Germinal center (tissue), 1 donor: ENCODE measurements around the gene PDCD2.
A peak's percentile ranks its signal among the peaks of the same experiment; 100 is the strongest.
"Not testable (repeated sequence)": the region's sequence is repeated elsewhere in the genome, so short reads cannot be mapped to it uniquely, and the experiment has no call there.

Experiments used
- DNase-seq: peaks from one replicate; pipeline ENCODE4 v3.0.0; 2012; ENCODE audit warnings: mixed read lengths, low spot score

Gene PDCD2

DNA sequence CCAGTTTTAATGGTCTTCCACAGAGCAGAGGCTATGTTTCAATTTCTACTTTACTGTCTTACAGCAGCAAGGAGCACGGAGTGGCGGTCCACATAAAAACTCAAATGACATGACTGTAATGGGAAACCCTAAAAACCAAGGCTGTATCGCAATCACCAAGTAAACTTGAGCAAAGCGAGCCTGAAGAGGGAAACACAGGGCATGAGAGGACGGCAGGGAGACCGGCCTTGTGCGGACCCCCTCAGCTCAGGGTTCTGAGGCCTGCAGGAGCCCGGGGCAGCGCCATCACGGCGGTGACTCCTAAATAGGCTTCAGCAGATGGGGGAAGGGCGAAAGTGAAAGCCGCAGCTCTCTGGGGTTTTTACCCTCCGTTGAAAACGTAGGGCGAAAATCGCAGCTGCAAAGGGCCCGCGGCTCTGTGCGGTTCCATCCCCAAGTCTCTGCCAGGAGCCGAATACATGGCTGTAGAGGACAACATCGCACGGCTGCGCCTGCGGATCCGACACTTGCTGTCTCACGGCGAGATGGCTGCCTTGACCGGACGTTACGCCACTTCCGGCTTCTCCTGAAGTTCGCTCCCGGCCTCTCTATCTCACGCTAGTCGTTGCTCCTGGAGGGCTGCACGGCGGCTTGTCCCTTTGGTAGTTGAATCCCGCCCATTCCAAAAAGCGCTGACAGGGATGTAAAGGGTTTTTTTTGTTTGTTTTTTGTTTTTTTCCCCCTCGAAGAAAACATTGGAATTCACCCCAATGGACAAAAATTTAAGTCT, 31.5 kb downstream of the PDCD2 start, which contains the start of gene PSMB1:
Gene PSMB1 (minus strand): TSS at position 543 of the 769 bp plus-strand sequence. CDS start 65 bp downstream, at position 478.
- peak; percentile 61 for DNase-seq

DNA sequence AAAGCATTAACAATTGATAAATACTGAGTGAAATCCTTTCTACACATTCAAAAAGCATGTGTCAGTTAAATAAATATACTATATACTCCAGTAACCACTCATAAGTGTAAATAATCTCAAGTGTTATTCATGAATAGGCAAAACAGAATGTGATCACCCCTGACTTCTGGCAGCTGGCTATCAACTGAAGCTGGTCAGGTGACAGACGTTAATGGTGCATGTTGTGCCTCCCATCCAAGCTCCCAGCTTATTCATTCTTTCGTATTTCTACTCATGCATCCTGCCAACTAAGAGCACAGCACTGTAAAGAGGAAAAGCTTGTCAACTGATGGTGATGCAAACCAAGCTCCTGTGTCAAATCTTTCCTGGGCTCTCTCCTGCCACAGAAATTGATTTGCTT, 39.0 kb downstream of the PDCD2 start:
- no peak for DNase-seq

DNA sequence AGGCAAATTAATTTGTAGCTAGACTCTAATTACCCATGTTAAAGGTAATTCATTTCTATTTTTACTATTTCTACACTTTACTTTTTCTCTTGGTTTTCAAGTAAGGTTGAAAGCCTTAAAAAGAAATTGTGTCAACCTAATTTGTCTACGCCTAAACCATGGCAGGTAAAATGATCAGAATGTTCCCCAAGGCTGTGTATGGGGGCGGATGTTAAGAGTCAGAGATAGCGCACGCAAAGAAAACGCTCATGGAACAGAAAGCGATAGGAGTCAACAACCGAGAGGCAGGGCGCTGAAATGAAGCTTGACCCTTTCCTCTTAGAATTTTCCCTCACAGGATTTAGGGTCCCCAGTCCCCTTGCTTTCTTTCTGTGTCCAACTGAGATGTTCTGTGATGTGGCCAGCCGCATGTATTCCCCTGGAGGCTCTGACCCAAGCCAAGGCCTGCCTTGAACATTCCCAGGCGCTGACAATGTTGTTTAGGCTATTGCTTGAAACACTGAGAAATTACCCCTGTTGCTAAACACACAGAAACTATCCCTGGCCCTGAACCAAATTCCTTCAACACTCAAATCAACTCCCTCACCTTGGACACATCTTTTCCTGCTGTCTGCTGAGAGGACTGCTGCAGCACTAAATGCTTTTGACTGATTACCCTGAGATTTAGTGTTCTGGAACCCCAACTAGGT, 42.3 kb downstream of the PDCD2 start:
- no peak for DNase-seq

DNA sequence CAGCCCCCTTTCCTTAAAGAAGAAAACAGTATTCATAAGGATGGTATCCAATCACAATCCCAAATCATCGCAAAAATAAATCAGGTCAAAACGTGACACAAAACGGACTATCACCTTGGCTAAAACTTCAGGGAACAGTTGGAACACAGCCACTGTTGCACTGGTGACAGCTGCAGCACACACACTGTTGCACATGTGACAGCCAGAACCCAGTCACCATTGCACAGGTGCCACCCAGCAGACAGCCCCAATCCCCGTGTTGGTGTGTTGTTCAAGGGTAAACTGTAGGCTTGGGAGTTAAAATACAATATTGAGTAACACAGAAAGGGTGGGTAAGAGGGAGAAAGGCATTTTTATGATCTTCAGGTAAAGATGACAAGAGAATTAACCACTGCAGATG, 47.1 kb downstream of the PDCD2 start:
- DNase-seq = no peak

DNA sequence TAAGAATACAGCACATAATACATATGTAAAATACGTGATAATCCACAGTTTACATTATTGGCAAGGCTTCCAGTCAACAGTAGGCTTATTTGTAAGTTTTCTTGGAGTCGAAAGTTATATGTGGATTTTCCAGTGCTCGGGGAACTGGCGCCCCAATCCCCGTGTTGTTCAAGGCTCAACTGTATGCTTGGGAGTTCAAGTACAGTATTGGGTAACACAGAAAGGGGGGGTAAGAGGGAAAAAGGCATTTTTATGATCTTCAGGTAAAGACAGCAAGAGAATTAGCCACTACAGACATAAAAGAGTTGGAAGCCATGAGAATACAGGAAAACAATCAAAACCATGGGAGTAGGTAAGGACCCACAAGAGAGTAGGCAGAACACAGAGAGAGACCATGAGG, 47.8 kb downstream of the PDCD2 start:
- no peak for DNase-seq

DNA sequence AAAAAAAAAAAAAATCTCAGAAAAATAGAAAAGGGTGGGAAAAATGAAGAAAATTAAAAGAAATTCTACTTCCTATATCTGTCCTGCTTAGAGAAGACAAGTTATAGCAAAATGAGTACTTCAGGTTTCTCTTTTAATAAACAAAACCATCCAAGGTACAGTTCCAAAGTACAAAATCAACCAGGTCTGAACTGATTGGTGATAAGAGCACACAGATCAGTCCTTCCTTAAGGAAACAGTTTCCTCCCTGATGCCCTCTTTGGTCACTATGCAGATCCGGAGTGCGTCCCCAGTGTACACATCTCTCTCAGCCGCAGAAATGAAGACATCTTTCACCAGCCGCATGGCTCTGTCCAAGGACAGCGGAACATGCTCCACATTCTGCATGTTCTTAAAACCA, 49.4 kb downstream of the PDCD2 start:
- no peak for DNase-seq

DNA sequence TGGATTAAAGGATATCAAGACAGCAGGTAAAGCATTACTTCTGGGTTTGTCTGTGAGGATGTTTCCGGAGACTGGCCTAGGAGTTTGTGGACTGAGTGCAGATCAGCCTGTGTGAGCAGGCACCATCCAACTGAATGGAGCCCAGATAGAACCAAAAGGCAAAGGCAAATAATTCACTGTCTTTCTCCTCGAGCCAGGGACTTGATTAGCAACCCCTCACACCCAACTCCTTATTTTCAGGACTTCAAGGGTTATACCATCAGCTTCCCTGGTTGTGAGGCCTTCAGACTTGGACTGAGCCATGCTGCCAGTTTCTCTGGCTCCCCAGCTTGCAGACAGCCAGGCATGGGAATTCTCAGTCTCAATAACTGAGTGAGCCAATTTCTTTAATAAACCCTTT, 50.6 kb downstream of the PDCD2 start:
- DNase-seq = no peak

DNA sequence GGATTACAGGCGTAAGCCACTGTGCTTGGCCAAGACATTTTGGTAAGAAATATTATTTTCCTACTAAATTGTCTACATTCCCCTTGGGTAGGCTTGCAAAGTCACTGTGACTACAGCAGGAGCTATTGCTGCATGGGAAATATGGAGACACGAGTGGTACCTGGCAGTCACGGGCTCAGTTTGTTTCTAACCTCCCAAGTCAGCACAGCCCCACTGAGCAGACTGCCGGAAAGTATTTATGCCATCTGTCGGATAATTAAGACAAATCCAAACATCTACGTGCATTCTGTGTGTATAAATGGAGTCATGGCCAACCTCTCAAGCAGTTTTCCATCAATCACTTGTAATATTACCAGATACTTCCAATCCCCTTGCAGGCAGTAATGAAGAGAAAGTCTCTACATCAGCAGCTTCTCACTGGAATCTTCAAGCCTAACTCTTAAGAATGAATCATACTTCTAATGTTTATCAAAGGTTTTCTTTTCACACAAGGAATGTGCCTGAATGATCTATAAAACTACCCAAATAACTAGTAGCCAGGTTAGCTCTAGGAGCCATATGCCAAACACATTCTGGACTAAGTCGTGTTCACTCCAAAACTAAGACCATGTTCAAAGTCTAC, 51.5 kb downstream of the PDCD2 start:
- no peak for DNase-seq

DNA sequence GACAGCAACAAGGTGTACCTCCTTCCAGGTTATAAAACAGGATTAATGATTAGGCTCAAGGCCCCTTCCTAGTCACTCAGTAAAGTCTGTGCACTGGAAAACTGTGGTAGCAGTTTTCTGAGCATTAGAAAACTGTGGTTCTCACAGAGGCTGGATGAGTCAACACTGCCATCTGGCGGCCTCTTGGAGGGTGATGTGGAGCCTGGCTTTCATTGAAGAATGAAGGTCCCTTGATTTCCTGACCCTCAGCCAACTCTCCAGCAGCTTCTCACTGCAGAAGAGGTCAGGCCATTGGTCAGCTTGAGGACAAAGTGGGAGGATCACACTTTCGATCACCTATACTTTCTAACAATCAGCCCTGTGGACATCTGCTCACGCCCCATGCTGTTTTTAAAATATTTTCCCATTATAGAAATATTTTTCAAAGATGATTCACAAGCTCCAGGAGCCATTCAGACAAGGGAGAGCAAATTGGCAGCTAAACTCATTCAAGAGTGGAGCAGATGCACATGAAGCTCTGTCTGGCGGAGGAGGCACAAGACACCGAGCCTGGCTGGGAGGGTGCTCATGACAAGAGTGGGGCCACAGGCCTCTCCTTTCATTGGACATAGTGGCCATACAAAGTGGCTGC, 54.5 kb downstream of the PDCD2 start:
- DNase-seq = peak; percentile 73

DNA sequence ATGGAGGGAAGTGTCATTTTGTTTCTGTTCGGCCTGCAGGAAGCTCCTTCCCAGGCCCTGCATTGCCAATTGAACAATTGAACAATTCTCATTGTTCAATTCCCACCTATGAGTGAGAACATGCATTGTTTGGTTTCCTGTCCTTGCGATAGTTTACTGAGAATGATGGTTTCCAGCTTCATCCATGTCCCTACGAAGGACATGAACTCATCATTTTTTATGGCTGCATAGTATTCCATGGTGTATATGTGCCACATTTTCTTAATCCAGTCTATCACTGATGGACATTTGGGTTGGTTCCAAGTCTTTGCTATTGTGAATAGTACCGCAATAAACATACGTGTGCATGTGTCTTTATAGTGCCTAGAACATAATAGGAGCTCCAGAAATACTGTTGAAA, 56.4 kb downstream of the PDCD2 start:
- not testable (repeated sequence) for DNase-seq

DNA sequence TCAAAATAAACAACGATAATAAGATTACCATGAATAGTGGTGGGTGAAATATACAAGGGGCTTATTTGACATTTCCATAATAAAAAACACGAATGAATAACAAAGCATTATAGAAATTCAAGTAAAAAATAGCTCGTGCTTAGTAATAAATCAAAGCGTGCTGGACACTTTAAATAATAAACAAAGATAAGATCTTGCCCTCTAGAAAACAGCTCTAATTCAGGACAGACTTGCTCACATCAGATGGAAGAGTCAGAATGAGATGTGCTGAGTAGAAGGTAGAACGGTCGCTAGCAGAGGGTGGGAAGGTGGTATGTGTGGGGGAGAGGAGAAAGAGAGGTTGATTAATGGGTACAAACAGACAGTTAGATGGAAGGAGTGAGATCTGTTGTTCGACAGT, 58.6 kb downstream of the PDCD2 start:
- DNase-seq = no peak
